ENCODE results near the gene TTK. TPM values are rescaled to one million over a fixed set of nuclear protein-coding genes. Genes with fewer than 3 reads are reported as not detected.

TTK gene
- total RNA-seq: 0.55 TPM
- long read RNA-seq, partial matches to known transcripts: 0 of 1 reads
- long read RNA-seq, other reads (novel, unspliced or antisense): 0 of 1 reads

DNA sequence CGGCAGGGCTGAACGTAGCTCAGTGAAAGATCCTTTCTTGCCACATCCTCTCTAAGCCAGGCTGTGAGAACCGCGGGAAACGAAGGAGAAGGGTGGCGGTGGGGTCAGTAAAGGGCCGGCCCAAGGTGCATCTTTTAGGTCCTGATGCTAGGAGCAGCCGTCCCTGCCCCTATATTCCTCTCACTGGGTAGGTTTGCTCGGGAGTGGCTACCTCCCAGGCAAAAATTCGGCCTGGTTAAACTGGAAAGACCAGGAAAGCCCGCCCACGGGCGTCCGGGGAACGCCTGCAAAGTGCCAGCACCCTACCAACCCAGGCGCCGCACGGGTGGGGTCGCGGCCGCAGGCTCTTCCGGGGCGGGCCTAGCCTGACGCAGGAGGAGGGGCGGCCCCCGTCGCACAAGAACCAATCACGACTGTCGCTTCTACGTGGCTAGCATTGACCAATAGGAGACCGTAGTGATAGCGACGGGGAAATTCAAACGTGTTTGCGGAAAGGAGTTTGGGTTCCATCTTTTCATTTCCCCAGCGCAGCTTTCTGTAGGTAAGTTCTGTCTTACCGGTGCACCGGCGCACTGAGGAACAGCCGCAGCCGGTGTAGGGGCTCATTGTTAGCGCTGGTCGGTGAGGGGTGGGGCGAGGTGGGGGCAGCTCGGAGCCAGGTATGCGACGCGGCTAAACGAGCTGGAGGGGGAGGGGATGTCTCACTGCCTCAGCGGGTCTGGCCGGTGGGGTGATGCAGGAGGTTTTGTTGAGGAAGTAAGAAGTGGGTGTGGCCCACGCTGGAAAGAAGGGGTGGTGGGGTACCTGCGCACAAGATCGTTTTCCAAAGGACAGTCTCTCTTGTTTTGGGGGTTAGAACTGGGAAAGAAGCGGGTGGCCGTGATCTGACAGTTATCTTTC, at the start of gene TTK:
Gene TTK, plus strand, starts transcription at position 477 of the 900 bp plus-strand sequence. CDS start 1,195 bp downstream, outside the sequence.
- Histone ChIP-seq H3K4me1 (peaks cover 10% of the 10 kb centered on the region), H3K4me3 (peak within 1 kb of the TSS; percentile 74), H3K27me3 (no peaks in the 10 kb centered on the region), H3K36me3 (no peaks in the 10 kb centered on the region), H3K27ac (peak within 1 kb of the TSS; percentile 88), H3K9me3 (no peaks in the 10 kb centered on the region)
- peak; percentile 97 for DNase-seq
- intact Hi-C loops (cut with DNase I): no loop called here
- ATAC-seq: peak; percentile 100
- TF ChIP-seq, protein P1, sequence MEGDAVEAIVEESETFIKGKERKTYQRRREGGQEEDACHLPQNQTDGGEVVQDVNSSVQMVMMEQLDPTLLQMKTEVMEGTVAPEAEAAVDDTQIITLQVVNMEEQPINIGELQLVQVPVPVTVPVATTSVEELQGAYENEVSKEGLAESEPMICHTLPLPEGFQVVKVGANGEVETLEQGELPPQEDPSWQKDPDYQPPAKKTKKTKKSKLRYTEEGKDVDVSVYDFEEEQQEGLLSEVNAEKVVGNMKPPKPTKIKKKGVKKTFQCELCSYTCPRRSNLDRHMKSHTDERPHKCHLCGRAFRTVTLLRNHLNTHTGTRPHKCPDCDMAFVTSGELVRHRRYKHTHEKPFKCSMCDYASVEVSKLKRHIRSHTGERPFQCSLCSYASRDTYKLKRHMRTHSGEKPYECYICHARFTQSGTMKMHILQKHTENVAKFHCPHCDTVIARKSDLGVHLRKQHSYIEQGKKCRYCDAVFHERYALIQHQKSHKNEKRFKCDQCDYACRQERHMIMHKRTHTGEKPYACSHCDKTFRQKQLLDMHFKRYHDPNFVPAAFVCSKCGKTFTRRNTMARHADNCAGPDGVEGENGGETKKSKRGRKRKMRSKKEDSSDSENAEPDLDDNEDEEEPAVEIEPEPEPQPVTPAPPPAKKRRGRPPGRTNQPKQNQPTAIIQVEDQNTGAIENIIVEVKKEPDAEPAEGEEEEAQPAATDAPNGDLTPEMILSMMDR (IDR thresholded peaks at IDR 0.05): no peak

DNA sequence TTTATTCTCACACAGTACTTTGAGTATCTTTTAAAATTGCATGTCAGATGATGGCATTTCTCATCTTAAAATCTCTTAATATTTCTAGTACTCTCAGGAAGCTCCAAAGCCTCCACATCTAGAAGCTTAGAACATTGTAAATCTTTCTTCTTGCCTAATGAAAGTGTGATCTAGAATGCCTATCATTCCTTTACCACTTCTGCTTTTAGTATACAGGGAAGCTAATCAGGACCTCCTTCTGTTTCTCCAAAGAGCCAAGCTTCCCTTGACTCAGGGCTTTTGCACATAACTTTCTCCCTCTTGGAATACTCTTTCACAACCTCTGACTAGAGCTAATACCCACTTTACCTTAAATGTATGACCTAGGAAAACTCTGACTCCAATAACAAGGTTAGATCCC, 49.6 kb upstream of the TTK start:
- Histone ChIP-seq H3K9me3 (no peaks in the 10 kb centered on the region), H3K27ac (no peak overlapping the region), H3K4me3 (no peak overlapping the region), H3K27me3 (no peaks in the 10 kb centered on the region), H3K36me3 (no peaks in the 10 kb centered on the region), H3K4me1 (no peaks in the 10 kb centered on the region)
- intact Hi-C loops (cut with DNase I): no loop called here
- ATAC-seq (no peak), DNase-seq (no peak)
- TF ChIP-seq, protein P1 (IDR thresholded peaks at IDR 0.05): no peak

DNA sequence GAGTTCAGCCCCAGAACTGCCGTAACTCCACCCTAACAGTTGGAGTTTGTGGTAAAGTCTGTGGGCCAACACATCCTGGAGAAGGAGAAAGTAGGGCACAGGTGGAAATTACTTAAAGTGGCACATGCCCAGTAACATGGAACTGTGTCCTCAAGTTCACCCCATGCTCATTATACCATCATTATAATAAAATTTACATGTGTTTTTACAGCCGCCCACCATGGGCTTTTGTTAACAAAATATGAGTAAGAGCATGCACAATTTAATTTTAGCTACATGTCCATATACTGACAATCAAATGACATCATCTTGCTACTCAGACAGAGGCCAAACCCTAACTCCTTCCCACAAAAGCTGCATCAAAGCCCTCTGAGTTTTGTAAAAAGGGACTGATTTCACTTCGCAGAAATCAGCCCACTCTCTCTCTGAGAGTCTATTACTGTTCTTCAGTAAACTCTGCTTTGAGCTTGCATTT, 39.8 kb upstream of the TTK start:
- ATAC-seq (no peak), DNase-seq (no peak)
- intact Hi-C loops (cut with DNase I): no loop called here
- Histone ChIP-seq H3K27ac (no peak overlapping the region), H3K4me1 (no peaks in the 10 kb centered on the region), H3K9me3 (peaks cover 5% of the 10 kb centered on the region), H3K27me3 (no peaks in the 10 kb centered on the region), H3K36me3 (no peaks in the 10 kb centered on the region), H3K4me3 (no peak overlapping the region)
- TF ChIP-seq, protein P1 (IDR thresholded peaks at IDR 0.05): no peak

DNA sequence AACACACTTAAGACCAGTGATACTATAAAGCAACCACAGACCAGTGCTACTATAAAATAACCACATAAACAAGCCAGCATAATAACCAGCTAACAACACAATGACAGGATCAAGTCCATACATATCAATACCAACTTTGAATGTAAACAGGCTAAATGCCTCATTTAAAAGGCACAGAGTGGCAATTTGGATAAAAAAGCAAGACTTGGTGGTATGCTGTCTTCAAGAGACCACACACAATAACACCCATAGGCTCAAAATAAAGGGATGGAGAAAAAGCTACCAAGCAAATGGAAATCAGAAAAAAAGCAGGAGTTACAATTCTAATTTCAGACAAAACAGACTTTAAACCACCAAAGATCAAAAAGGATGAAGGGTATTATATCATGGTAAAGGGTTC, 37.3 kb upstream of the TTK start:
- H3K4me3 ChIP-seq: no peak overlapping the region
- no peak overlapping the region for H3K27ac ChIP-seq
- H3K27me3 ChIP-seq: no peaks in the 10 kb centered on the region
- DNase-seq (no peak), ATAC-seq (no peak)
- TF ChIP-seq, protein P1 (IDR thresholded peaks at IDR 0.05): no peak
- intact Hi-C loops (cut with DNase I): no loop called here
- H3K36me3 ChIP-seq: no peaks in the 10 kb centered on the region
- peaks cover 5% of the 10 kb centered on the region for H3K9me3 ChIP-seq
- no peaks in the 10 kb centered on the region for H3K4me1 ChIP-seq

DNA sequence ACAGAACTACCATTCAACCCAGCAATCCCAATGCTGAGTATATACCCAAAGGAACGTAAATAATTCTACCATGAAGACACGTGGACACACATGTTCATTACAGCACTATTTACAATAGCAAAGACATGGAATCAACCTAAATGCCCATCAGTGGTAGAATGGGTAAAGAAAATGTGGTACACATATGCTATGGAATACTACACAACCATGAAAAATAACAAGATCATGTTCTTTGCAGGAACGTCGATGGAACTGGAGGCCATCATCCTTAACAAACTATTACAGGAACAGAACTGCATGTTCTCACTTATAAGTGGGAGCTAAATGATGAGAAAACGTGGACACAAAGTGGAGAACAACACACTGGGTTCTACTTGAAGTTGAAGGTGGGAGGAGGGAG, 34.7 kb upstream of the TTK start:
- no peaks in the 10 kb centered on the region for H3K4me1 ChIP-seq
- no peak overlapping the region for H3K4me3 ChIP-seq
- no peaks in the 10 kb centered on the region for H3K27me3 ChIP-seq
- no peak overlapping the region for H3K27ac ChIP-seq
- no peak for DNase-seq
- intact Hi-C loops (cut with DNase I): no loop called here
- no peaks in the 10 kb centered on the region for H3K36me3 ChIP-seq
- no peak for ATAC-seq
- peaks cover 5% of the 10 kb centered on the region for H3K9me3 ChIP-seq
- TF ChIP-seq, protein P1 (IDR thresholded peaks at IDR 0.05): no peak
